ENCODE results near the gene MZT1. TPM values are rescaled to one million over a fixed set of nuclear protein-coding genes. Genes with fewer than 3 reads are reported as not detected.

The MZT1 gene
- polyA plus RNA-seq, 1 donor from 2014 or later = 48.0 TPM

GRCh38 chr13:72763411-72763810 lies 36.0 kb upstream of the MZT1 start:
- Histone ChIP-seq H4K20me1 (ENCODE audit: insufficient read depth) (no peaks in the 10 kb centered on the region), H3K36me3 (ENCODE audit: insufficient read depth, low read length) (peaks cover 28% of the 10 kb centered on the region), H3K27me3 (ENCODE audit: insufficient read depth, low read depth, low read length) (no peaks in the 10 kb centered on the region), H3K9me2 (ENCODE audit: insufficient read depth, low read length) (no peaks in the 10 kb centered on the region), H3K27ac (ENCODE audit: low read length) (no peak overlapping the region), H3K9me3 (ENCODE audit: low read length) (no peaks in the 10 kb centered on the region), H3K4me3 (ENCODE audit: low read length) (no peak overlapping the region), H3K9ac (ENCODE audit: low read length) (no peak overlapping the region), H3K4me2 (ENCODE audit: low read length) (no peak overlapping the region), H2AFZ (ENCODE audit: low read depth, low read length) (no peak overlapping the region), H3F3A (ENCODE audit: insufficient read depth, low read length, poor library complexity, severe bottlenecking) (no peaks in the 10 kb centered on the region), H3K79me2 (replicated peaks; ENCODE audit: insufficient read depth, low read length) (no peaks in the 10 kb centered on the region)
- TF ChIP-seq MXI1 (conservative IDR thresholded peaks at IDR 0.05; ENCODE audit: poor library complexity, severe bottlenecking) = no peak
- TF ChIP-seq RAD21 (conservative IDR thresholded peaks at IDR 0.05) = no peak
- TF ChIP-seq REST (IDR thresholded peaks at IDR 0.05; ENCODE audit: borderline replicate concordance) = no peak
- TF ChIP-seq EZH2 (IDR thresholded peaks at IDR 0.05; ENCODE audit: borderline replicate concordance, insufficient read depth, low read length, poor library complexity, severe bottlenecking) = no peak

DNA sequence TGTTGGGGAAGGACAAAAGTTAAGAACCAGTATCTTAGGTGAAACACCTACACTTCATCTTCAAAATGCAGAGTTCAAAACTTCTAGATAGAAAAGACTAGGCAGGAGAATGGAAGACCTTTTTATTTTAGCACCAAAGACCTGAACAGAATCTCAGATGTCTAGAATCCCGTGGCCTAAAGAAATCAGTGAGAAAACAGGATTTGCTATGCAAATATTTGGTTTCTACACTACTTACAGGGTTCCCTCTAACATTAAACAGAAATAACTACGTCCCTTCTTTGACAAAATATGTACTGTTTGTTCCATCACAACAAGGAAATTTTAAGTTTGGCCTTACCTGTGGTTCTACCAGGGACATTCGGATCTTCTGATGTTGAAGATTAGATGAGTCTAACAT lies 32.8 kb upstream of the MZT1 start:
- H3K36me3 ChIP-seq (ENCODE audit: insufficient read depth, low read length) = peaks cover 28% of the 10 kb centered on the region
- no peaks in the 10 kb centered on the region for H3F3A ChIP-seq (ENCODE audit: insufficient read depth, low read length, poor library complexity, severe bottlenecking)
- H3K27me3 ChIP-seq (ENCODE audit: insufficient read depth, low read depth, low read length) = no peaks in the 10 kb centered on the region
- H3K4me3 ChIP-seq (ENCODE audit: low read length) = no peak overlapping the region
- H3K4me2 ChIP-seq (ENCODE audit: low read length) = no peak overlapping the region
- no peak overlapping the region for H3K9ac ChIP-seq (ENCODE audit: low read length)
- H3K27ac ChIP-seq (ENCODE audit: low read length) = no peak overlapping the region
- no peak overlapping the region for H2AFZ ChIP-seq (ENCODE audit: low read depth, low read length)
- TF ChIP-seq EZH2 (IDR thresholded peaks at IDR 0.05; ENCODE audit: borderline replicate concordance, insufficient read depth, low read length, poor library complexity, severe bottlenecking) = no peak
- no peaks in the 10 kb centered on the region for H3K9me3 ChIP-seq (ENCODE audit: low read length)
- H4K20me1 ChIP-seq (ENCODE audit: insufficient read depth) = no peaks in the 10 kb centered on the region
- no peaks in the 10 kb centered on the region for H3K9me2 ChIP-seq (ENCODE audit: insufficient read depth, low read length)
- H3K79me2 ChIP-seq (replicated peaks; ENCODE audit: insufficient read depth, low read length) = no peaks in the 10 kb centered on the region

- no peak overlapping the region for H3K4me2 ChIP-seq (ENCODE audit: low read length)
- no peak overlapping the region for H3K9ac ChIP-seq (ENCODE audit: low read length)
- TF ChIP-seq EZH2 (IDR thresholded peaks at IDR 0.05; ENCODE audit: borderline replicate concordance, insufficient read depth, low read length, poor library complexity, severe bottlenecking) (no peak), EP300 (conservative IDR thresholded peaks at IDR 0.05; ENCODE audit: poor library complexity, severe bottlenecking) (no peak), RAD21 (conservative IDR thresholded peaks at IDR 0.05) (no peak), REST (IDR thresholded peaks at IDR 0.05; ENCODE audit: borderline replicate concordance) (no peak), CTCF (IDR thresholded peaks at IDR 0.05; ENCODE audit: poor library complexity, severe bottlenecking) (no peak), TAF1 (IDR thresholded peaks at IDR 0.05; ENCODE audit: low read depth) (no peak), POLR2AphosphoS5 (IDR thresholded peaks at IDR 0.05) (no peak), MXI1 (conservative IDR thresholded peaks at IDR 0.05; ENCODE audit: poor library complexity, severe bottlenecking) (no peak), SMC3 (conservative IDR thresholded peaks at IDR 0.05; ENCODE audit: poor library complexity) (no peak)
- no peak overlapping the region for H3K27ac ChIP-seq (ENCODE audit: low read length)
- H3K27me3 ChIP-seq (ENCODE audit: insufficient read depth, low read depth, low read length) = no peaks in the 10 kb centered on the region
- no peaks in the 10 kb centered on the region for H4K20me1 ChIP-seq (ENCODE audit: insufficient read depth)
- H3K9me2 ChIP-seq (ENCODE audit: insufficient read depth, low read length) = no peaks in the 10 kb centered on the region
- peaks cover 25% of the 10 kb centered on the region for H3K36me3 ChIP-seq (ENCODE audit: insufficient read depth, low read length)
- H2AFZ ChIP-seq (ENCODE audit: low read depth, low read length) = no peak overlapping the region
- no peak overlapping the region for H3K4me3 ChIP-seq (ENCODE audit: low read length)
- H3F3A ChIP-seq (ENCODE audit: insufficient read depth, low read length, poor library complexity, severe bottlenecking) = no peaks in the 10 kb centered on the region
- no peaks in the 10 kb centered on the region for H3K79me2 ChIP-seq (replicated peaks; ENCODE audit: insufficient read depth, low read length)
- no peaks in the 10 kb centered on the region for H3K9me3 ChIP-seq (ENCODE audit: low read length)
Observed at GRCh38 chr13:72757792-72758535, 30.5 kb upstream of the MZT1 start.

Measured in neural cell (in vitro differentiated cells).